HG02798 (cell line): Measurements from ENCODE around the gene TAAR1.
"Not testable (repeated sequence)": the region's sequence is repeated elsewhere in the genome, so short reads cannot be mapped to it uniquely, and the experiment has no call there.

Experiments used
- ATAC-seq: cut with Tn5 transposase; IDR thresholded peaks from one replicate; pipeline ENCODE4 v1.9.1; 2021; ENCODE audit warnings: mild to moderate bottlenecking; ENCODE audit not compliant: unreplicated experiment, poor library complexity

Gene TAAR1

GRCh38 chr6:132604635-132605152 is 54.3 kb downstream of the TAAR1 start:
- no peak for ATAC-seq

GRCh38 chr6:132600900-132601299 is 58.1 kb downstream of the TAAR1 start:
- not testable (repeated sequence) for ATAC-seq

GRCh38 chr6:132598473-132598872 is 60.5 kb downstream of the TAAR1 start:
- peak; percentile 84 for ATAC-seq

- ATAC-seq, result no peak
Observed at GRCh38 chr6:132596201-132596600, 62.8 kb downstream of the TAAR1 start.
